HCT116 (cell line): Measurements from ENCODE around the gene MAPK1. TPM values are rescaled to one million over a fixed set of nuclear protein-coding genes. Genes with fewer than 3 reads are reported as not detected.

Experiments
- ATAC-seq: fragments of 200-7000 bp; cut with Tn5 transposase; 2 replicates; pipeline ENCODE4 v1.9.1; 2020; ENCODE audit warnings: mild to moderate bottlenecking, moderate library complexity
- BruUV-seq: library from RNA; stranded (reverse); fragments of 400-500 nt; replicated peaks from 2 replicates; lab custom pipeline; 2021; lab: Mats Ljungman, UMichigan
- CTCF ChIA-PET: fragments of 300-600 bp; sonication (Branson Sonifier 250); formaldehyde crosslinking; loops from one replicate; lab custom pipeline; 2021; ENCODE audit warnings: antibody characterized with exemption; lab: Charles Lee
- POLR2A ChIA-PET: fragments of 300-600, 350-600 bp; sonication (Branson Sonifier 250); formaldehyde crosslinking; loops from one replicate; lab custom pipeline; 2021; ENCODE audit warnings: antibody characterized with exemption; lab: Charles Lee
- RAD21 ChIA-PET, 2 experiments: fragments of 300-600 bp; sonication (Branson Sonifier 250); formaldehyde crosslinking; loops; one replicate each; lab custom pipeline; 2023; ENCODE audit warnings: low total read pairs in 2 of 2; ENCODE audit not compliant: uncharacterized antibody in 2 of 2, unreplicated experiment in 2 of 2, low non-redundant PET in 1 of 2; lab: Charles Lee
- DNase-seq: peaks from one replicate; pipeline ENCODE4 v3.0.0-alpha.2; 2010; ENCODE audit warnings: low read depth, low spot score
- H2AFZ ChIP-seq: fragments of 200-600 bp; shearing (Covaris generic), sonication (generic); 2 replicates; pipeline ENCODE4 v1.6.1; 2017; ENCODE audit warnings: low read depth, mixed run types, mixed read lengths, antibody characterized with exemption, low read length; ENCODE audit not compliant: poor library complexity, severe bottlenecking
- H3K27ac ChIP-seq: 2 replicates; pipeline ENCODE4 v1.5.1; 2012; ENCODE audit warnings: low read depth, low read length
- H3K27me3 ChIP-seq: fragments of 200-600 bp; sonication (generic); 2 replicates; pipeline ENCODE4 v1.6.1; 2016; ENCODE audit warnings: mixed run types, low read length, mixed read lengths; ENCODE audit not compliant: insufficient read depth
- H3K36me3 ChIP-seq, 2 experiments: fragments of 200-500 bp in 1 of 2; fragments of 200-600 bp in 1 of 2; sonication (Bioruptor generic) in 1 of 2; sonication (generic) in 1 of 2; 2 replicates each; pipeline versions ENCODE4 v1.5.1 to v1.6.1; 2014 to 2016; ENCODE audit warnings: low read length in 2 of 2, inconsistent platforms in 1 of 2, mixed read lengths in 1 of 2, mixed run types in 1 of 2; ENCODE audit not compliant: insufficient read depth in 2 of 2, control insufficient read depth in 1 of 2
- H3K4me1 ChIP-seq, 2 experiments: fragments of 200-600 bp in 1 of 2; sonication (generic) in 1 of 2; 2 replicates each; pipeline versions ENCODE4 v1.5.1 to v1.6.1; 2012 to 2017; ENCODE audit warnings: low read length in 2 of 2, inconsistent platforms in 1 of 2, mild to moderate bottlenecking in 1 of 2, mixed read lengths in 1 of 2, mixed run types in 1 of 2, moderate library complexity in 1 of 2; ENCODE audit not compliant: insufficient read depth in 2 of 2, control insufficient read depth in 1 of 2
- H3K4me2 ChIP-seq: fragments of 200-600 bp; sonication (generic); 2 replicates; pipeline ENCODE4 v1.6.1; 2017; ENCODE audit warnings: mixed run types, low read length, mixed read lengths
- H3K4me3 ChIP-seq, 2 experiments: fragments of 200-600 bp in 1 of 2; sonication (generic) in 1 of 2; replicated peaks in 1 of 2; 2 replicates each; pipeline ENCODE4 v1.5.1; 2011 to 2016; ENCODE audit warnings: low read length in 2 of 2, control low read depth in 1 of 2, low read depth in 1 of 2, mild to moderate bottlenecking in 1 of 2, mixed read lengths in 1 of 2, mixed run types in 1 of 2
- H3K79me2 ChIP-seq: fragments of 200-600 bp; sonication (generic); 2 replicates; pipeline ENCODE4 v1.6.1; 2017; ENCODE audit warnings: mild to moderate bottlenecking, mixed run types, low read length, moderate library complexity, mixed read lengths; ENCODE audit not compliant: insufficient read depth
- H3K9ac ChIP-seq: fragments of 200-600 bp; sonication (generic); 2 replicates; pipeline ENCODE4 v1.6.1; 2016; ENCODE audit warnings: low read length, mixed read lengths
- H3K9me2 ChIP-seq: fragments of 200-600 bp; sonication (generic), shearing (Covaris generic); 2 replicates; pipeline ENCODE4 v1.6.1; 2017; ENCODE audit warnings: mixed run types, mild to moderate bottlenecking, moderate library complexity; ENCODE audit not compliant: insufficient read depth
- H3K9me3 ChIP-seq, 2 experiments: fragments of 200-500 bp in 1 of 2; fragments of 200-600 bp in 1 of 2; sonication (Bioruptor generic) in 1 of 2; sonication (generic) in 1 of 2; 2 replicates each; pipeline ENCODE4 v1.6.1; 2014 to 2017; ENCODE audit warnings: low read length in 2 of 2, mixed read lengths in 2 of 2, inconsistent platforms in 1 of 2, low read depth in 1 of 2, mild to moderate bottlenecking in 1 of 2, mixed run types in 1 of 2, moderate library complexity in 1 of 2; ENCODE audit not compliant: control insufficient read depth in 1 of 2, insufficient read depth in 1 of 2
- H4K20me1 ChIP-seq: fragments of 200-600 bp; sonication (generic), shearing (Covaris generic); 2 replicates; pipeline ENCODE4 v1.6.1; 2017; ENCODE audit warnings: mixed run types, mild to moderate bottlenecking, moderate library complexity; ENCODE audit not compliant: insufficient read depth
- ATF3 ChIP-seq: IDR thresholded peaks from 2 replicates; pipeline ENCODE4 v1.6.1; 2012
- CBX3 ChIP-seq: IDR thresholded peaks from 2 replicates; pipeline ENCODE4 v1.6.1; 2012; ENCODE audit warnings: low read depth
- ELF1 ChIP-seq: IDR thresholded peaks from 2 replicates; pipeline ENCODE4 v1.6.1; 2012; ENCODE audit warnings: low read depth, borderline replicate concordance
- EZH2 ChIP-seq: fragments of 200-600 bp; sonication (generic); IDR thresholded peaks from 2 replicates; pipeline ENCODE4 v1.6.1; 2017; ENCODE audit warnings: antibody characterized with exemption, mixed run types
- EZH2phosphoT487 ChIP-seq: fragments of 200-600 bp; IDR thresholded peaks from 2 replicates; pipeline ENCODE4 v1.6.1; 2018; ENCODE audit warnings: antibody characterized with exemption, borderline replicate concordance
- FOSL1 ChIP-seq: IDR thresholded peaks from 2 replicates; pipeline ENCODE4 v1.6.1; 2012; ENCODE audit warnings: low read depth
- RAD21 ChIP-seq: IDR thresholded peaks from 2 replicates; pipeline ENCODE4 v1.6.1; 2012; ENCODE audit warnings: low read depth, mild to moderate bottlenecking
- REST ChIP-seq: IDR thresholded peaks from 2 replicates; pipeline ENCODE4 v1.6.1; 2012; ENCODE audit warnings: low read depth
- SP1 ChIP-seq: IDR thresholded peaks from 2 replicates; pipeline ENCODE4 v1.6.1; 2012; ENCODE audit warnings: low read depth
- TCF7L2 ChIP-seq: IDR thresholded peaks from 2 replicates; pipeline ENCODE4 v1.7.0; 2011; ENCODE audit warnings: borderline replicate concordance, inconsistent platforms; ENCODE audit not compliant: insufficient read depth, insufficient read length; ENCODE audit errors: extremely low read depth
- YY1 ChIP-seq: IDR thresholded peaks from 2 replicates; pipeline ENCODE4 v1.6.1; 2011; ENCODE audit warnings: low read length, low read depth, moderate library complexity, mild to moderate bottlenecking; ENCODE audit not compliant: insufficient replicate concordance; ENCODE audit errors: extremely low read depth
- intact Hi-C: fragments of 100-400 bp; cut with micrococcal nuclease; formaldehyde crosslinking; loops from 2 replicates; pipeline ENCODE4 v1.10.0; 2022
- total RNA-seq: library from RNA; stranded (reverse); gene quantifications from one replicate; pipeline ENCODE4 v1.2.1, GENCODE V29; 2021; ENCODE audit not compliant: unreplicated experiment
- TF ChIP-seq, protein P1 (sequence below): IDR thresholded peaks from 2 replicates; pipeline ENCODE4 v1.6.1; 2012
- TF ChIP-seq, protein P2 (sequence below): IDR thresholded peaks from 2 replicates; pipeline ENCODE4 v1.6.1; 2011; ENCODE audit warnings: mild to moderate bottlenecking, low read length, moderate library complexity; ENCODE audit not compliant: insufficient replicate concordance; ENCODE audit errors: extremely low read depth

The MAPK1 gene
- total RNA-seq, 1 experiment from 2014 or later: 137 TPM

- RAD21 ChIA-PET: no interaction called here
- no peak for DNase-seq
- POLR2A ChIA-PET: no interaction called here
Observed at GRCh38 chr22:21718499-21718898, 148.9 kb downstream of the MAPK1 start.

More at GRCh38 chr22:21718499-21718898, 148.9 kb downstream of the MAPK1 start:
- no peak overlapping the region for H3K4me2 ChIP-seq
- no peaks in the 10 kb centered on the region for H3K9me3 ChIP-seq
- CTCF ChIA-PET: no interaction called here
- H4K20me1 ChIP-seq: no peaks in the 10 kb centered on the region
- intact Hi-C loops: no loop called here
- H3K27ac ChIP-seq: no peak overlapping the region
- ATAC-seq: no peak
- TF ChIP-seq TCF7L2: no peak
- TF ChIP-seq ATF3: no peak
- no peak for TF ChIP-seq SP1
- TF ChIP-seq ELF1: no peak
- TF ChIP-seq EZH2phosphoT487: no peak
- TF ChIP-seq YY1: no peak
- TF ChIP-seq, protein P1, sequence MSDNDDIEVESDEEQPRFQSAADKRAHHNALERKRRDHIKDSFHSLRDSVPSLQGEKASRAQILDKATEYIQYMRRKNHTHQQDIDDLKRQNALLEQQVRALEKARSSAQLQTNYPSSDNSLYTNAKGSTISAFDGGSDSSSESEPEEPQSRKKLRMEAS: no peak
- TF ChIP-seq RAD21: no peak
- TF ChIP-seq, protein P2, sequence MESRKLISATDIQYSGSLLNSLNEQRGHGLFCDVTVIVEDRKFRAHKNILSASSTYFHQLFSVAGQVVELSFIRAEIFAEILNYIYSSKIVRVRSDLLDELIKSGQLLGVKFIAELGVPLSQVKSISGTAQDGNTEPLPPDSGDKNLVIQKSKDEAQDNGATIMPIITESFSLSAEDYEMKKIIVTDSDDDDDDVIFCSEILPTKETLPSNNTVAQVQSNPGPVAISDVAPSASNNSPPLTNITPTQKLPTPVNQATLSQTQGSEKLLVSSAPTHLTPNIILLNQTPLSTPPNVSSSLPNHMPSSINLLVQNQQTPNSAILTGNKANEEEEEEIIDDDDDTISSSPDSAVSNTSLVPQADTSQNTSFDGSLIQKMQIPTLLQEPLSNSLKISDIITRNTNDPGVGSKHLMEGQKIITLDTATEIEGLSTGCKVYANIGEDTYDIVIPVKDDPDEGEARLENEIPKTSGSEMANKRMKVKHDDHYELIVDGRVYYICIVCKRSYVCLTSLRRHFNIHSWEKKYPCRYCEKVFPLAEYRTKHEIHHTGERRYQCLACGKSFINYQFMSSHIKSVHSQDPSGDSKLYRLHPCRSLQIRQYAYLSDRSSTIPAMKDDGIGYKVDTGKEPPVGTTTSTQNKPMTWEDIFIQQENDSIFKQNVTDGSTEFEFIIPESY: no peak
- no peak for TF ChIP-seq EZH2
- no peak for TF ChIP-seq CBX3
- TF ChIP-seq FOSL1: no peak
- TF ChIP-seq REST: no peak
- H3K4me3 ChIP-seq: no peak overlapping the region
- BruUV-seq: no TSS peak
- peaks cover 0 to under 1% of the 10 kb centered on the region in 2 experiments; a peak in 1 of 4 replicates for H3K4me1 ChIP-seq
- H3K36me3 ChIP-seq: no peaks in the 10 kb centered on the region
- H2AFZ ChIP-seq: no peak overlapping the region
- no peaks in the 10 kb centered on the region for H3K9me2 ChIP-seq
- no peaks in the 10 kb centered on the region for H3K79me2 ChIP-seq
- H3K9ac ChIP-seq: no peak overlapping the region
- no peaks in the 10 kb centered on the region for H3K27me3 ChIP-seq
